ENCODE data around the gene DLG2. TPM values are rescaled to one million over a fixed set of nuclear protein-coding genes. Genes with fewer than 3 reads are reported as not detected.

The DLG2 gene
- total and polyA plus RNA-seq, 2 of the 4 experiments (the other 2 are of a cell fraction), result 0.31 to 0.36 TPM

GRCh38 chr11:83635166-83635565, 1992.0 kb downstream of the DLG2 start:
- Histone ChIP-seq H3K9me3 (ENCODE audit: control insufficient read depth, insufficient read depth, low read length) (no peaks in the 10 kb centered on the region), H3K27ac (ENCODE audit: insufficient read depth, low read length) (no peak overlapping the region), H2AK5ac (ENCODE audit: low read depth, low read length) (no peak overlapping the region), H3K4me2 (ENCODE audit: low read depth, low read length) (no peak overlapping the region), H4K20me1 (ENCODE audit: insufficient read depth, low read length) (no peaks in the 10 kb centered on the region), H3K23ac (ENCODE audit: low read depth, low read length) (no peak overlapping the region), H2BK120ac (ENCODE audit: low read depth, low read length) (no peak overlapping the region), H2BK20ac (ENCODE audit: low read depth, low read length) (no peak overlapping the region), H2AK9ac (replicated peaks; ENCODE audit: low read depth, low read length, poor library complexity) (no peak overlapping the region), H3K4ac (ENCODE audit: low read depth, low read length) (no peak overlapping the region), H3K18ac (ENCODE audit: low read depth, low read length) (no peak overlapping the region), H3K14ac (replicated peaks; ENCODE audit: low read depth, low read length) (no peak overlapping the region), H3K56ac (ENCODE audit: extremely low read depth, insufficient read depth, low read length) (no peak overlapping the region), H3K4me1 (ENCODE audit: control insufficient read depth, insufficient read depth, low read length) (no peaks in the 10 kb centered on the region), H4K5ac (ENCODE audit: low read depth, low read length) (no peak overlapping the region), H3K4me3 (ENCODE audit: insufficient read depth, low read depth, low read length) (no peak overlapping the region), H2BK5ac (ENCODE audit: low read depth, low read length, poor library complexity, severe bottlenecking) (no peak overlapping the region), H2BK15ac (ENCODE audit: low read depth, low read length) (no peak overlapping the region), H3K27me3 (ENCODE audit: control insufficient read depth, insufficient read depth, low read length) (no peaks in the 10 kb centered on the region), H2AFZ (replicated peaks; ENCODE audit: low read length, poor library complexity) (no peak overlapping the region), H4K91ac (ENCODE audit: insufficient read depth, low read depth, low read length) (no peak overlapping the region), H4K8ac (ENCODE audit: low read depth in 2 of 2, low read length in 2 of 2) (no peak overlapping the region), H3K9me1 (ENCODE audit: insufficient read depth, low read length) (no peaks in the 10 kb centered on the region), H3K36me3 (ENCODE audit: control insufficient read depth, insufficient read depth, low read length) (no peaks in the 10 kb centered on the region), H3K79me1 (ENCODE audit: low read depth in 1 of 2, low read length in 2 of 2) (no peaks in the 10 kb centered on the region), H3K9ac (ENCODE audit: low read depth, low read length) (no peak overlapping the region)
- ChIA-PET POLR2A (ENCODE audit: unreplicated experiment) (no interaction called here), CTCF (interaction anchor here (1.2 kb wide), 1 partner anchor 14 kb away, joined by 3 read pairs; no protein-coding TSS in a partner anchor)
- no CpG with 5 or more reads among the region's 3 CpGs for WGBS, 2 experiments (ENCODE audit: extremely low coverage in 2 of 2, insufficient read length in 1 of 2)
- TF ChIP-seq ELK1 (IDR thresholded peaks at IDR 0.05; ENCODE audit: borderline replicate concordance, low read depth, low read length) (no peak), RFX5 (IDR thresholded peaks at IDR 0.05; ENCODE audit: low read depth, low read length) (no peak), USF2 (IDR thresholded peaks at IDR 0.05; ENCODE audit: low read depth, low read length) (no peak), POLR2A (IDR thresholded peaks at IDR 0.05; ENCODE audit: low read depth, low read length) (no peak), CHD1 (IDR thresholded peaks at IDR 0.05; ENCODE audit: low read depth, low read length) (no peak), FOS (IDR thresholded peaks at IDR 0.05; ENCODE audit: low read depth, low read length) (no peak), SMC3 (IDR thresholded peaks at IDR 0.05; ENCODE audit: low read depth, low read length) (no peak), RCOR1 (IDR thresholded peaks at IDR 0.05; ENCODE audit: insufficient replicate concordance, low read length) (no peak), MAFK (IDR thresholded peaks at IDR 0.05; ENCODE audit: low read depth, low read length) (no peak), MAZ (IDR thresholded peaks at IDR 0.05; ENCODE audit: borderline replicate concordance, low read depth, low read length) (no peak)
- in situ Hi-C loops (cut with MboI; ENCODE audit: low sequenced_read_pairs) (no loop called here), intact Hi-C loops (cut with micrococcal nuclease) (no loop called here), dilution Hi-C loops (cut with HindIII; ENCODE audit: low sequenced_read_pairs, unreplicated experiment) (no loop called here)
- BruUV-seq (replicated peaks), result no TSS peak
- no peak for DNase-seq
- ATAC-seq (ENCODE audit: low read depth), result no peak

Measured in IMR-90 (cell line).